GM19397 (cell line): ENCODE data around the gene ELAVL1.

ENCODE experiments used
- ATAC-seq: cut with Tn5 transposase; IDR thresholded peaks from one replicate; pipeline ENCODE4 v1.9.1; 2021; ENCODE audit warnings: mild to moderate bottlenecking, moderate library complexity; ENCODE audit not compliant: unreplicated experiment

The ELAVL1 gene

DNA sequence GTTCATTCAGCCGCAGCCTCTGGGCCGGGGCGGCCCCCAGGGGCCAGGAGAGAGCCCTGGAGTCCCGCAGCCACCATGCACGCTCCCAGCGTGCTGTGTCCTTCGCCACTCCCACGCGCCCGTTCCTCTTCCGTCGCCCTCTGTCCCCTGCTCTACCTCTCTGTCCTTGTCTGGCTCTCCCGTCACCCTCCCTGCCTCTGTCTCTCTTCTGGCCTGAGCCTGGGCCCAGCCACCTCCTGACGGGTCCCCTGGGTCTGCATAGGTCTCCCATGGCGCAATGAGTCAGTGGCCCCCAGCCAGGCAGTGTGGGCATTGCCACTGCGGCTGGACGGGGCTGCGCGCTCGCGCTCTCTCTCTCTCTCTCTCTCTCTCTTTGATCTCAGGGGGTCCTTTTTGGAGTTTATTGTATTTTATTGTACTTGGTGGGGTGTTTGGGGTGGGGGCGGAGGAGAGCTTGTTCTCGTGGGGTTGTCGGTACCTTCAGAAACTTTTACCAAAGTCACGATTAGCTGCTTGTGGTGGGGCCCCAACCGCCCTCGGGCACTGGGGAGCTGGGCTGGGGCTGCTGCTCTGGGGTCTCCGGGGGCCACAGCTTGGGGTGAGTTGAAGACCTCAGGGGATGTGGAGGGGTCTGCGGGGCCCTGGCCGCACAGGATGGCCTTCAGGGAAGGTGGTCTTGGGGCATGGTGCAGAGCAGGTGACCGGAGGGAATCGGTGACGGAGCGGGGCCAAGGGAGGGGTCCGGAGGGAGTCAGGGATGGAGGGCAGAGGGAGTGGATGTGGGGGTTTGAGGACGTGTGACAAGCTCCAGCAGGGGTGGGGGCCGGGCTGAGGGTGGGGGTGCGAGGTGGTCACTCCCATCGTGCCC is 92.5 kb downstream of the ELAVL1 start:
- ATAC-seq, result no peak

DNA sequence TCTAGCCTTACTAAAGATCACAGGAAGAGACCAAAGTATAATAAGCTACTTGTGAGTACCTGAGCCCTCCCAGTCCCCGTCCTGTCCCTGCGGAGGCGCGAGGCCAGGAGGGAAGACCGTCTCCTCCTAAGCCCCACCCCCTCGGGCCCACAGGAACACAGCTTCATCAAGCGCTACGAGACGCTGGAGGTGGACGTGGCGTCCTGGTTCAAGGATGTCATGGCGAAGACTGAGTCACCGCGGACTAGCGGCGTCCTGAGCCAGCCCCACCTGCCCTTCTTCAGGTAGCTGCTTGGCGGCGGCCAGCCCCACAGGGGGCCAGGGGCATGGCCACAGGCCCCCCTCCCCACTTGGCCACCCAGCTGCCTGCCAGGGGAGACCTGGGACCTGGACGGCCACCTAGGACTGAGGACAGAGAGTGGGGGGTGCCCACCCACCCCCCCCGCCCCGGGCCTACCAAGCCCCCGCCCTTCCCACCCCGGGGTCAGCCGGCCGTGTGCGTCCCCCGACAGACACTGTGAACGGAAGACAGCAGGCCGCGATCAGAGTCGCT is 93.2 kb downstream of the ELAVL1 start:
- no peak for ATAC-seq

- ATAC-seq, result no peak
Measured at GRCh38 chr19:7911508-7912143, 93.8 kb downstream of the ELAVL1 start.

- no peak for ATAC-seq
Measured at GRCh38 chr19:7910321-7911161, 94.9 kb downstream of the ELAVL1 start.

- ATAC-seq, result no peak
Measured at GRCh38 chr19:7909471-7910067, 95.9 kb downstream of the ELAVL1 start.

DNA sequence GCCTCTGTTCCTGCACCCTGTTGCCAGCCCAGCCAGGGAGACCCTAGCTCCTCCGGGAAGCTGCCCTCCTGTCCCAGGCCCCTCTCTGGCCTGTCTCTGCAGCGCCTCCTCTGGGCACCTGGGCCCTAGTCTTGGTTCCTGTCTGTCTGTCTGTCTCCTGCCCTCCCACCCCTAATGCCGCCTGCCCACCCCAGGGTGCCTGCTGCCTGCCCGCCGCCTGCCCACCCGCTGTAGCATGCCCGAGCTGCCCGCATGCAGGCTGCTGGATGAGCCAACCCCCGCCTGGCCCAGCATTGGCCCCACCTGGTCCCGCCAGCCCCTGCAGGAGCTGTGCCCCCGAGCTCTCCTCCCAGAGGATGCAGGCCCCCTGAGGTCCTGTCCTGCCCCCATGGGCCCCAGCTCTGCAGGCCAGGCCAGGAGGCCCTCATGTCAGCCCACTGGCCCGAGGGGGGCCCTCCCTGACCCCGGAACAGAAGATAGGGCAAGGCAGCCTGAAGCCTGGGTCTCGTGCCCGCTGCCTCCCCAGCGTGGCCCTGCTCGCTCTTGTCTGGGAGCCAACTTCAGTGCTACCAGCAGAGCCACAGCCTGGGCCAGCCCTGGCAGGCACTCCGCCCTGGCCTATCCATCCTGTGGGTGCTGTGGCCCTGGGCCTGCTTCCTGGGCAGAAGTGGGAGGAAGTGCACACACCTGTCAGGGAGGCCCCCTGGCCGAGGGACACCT is 96.5 kb downstream of the ELAVL1 start:
- ATAC-seq, result no peak
